ENCODE results near the gene HOXB2. TPM values are rescaled to one million over a fixed set of nuclear protein-coding genes. Genes with fewer than 3 reads are reported as not detected.

HOXB2 gene
- total RNA-seq, 1 donor from 2014 or later: 55.3 TPM

GRCh38 chr17:48520631-48521079 lies 24.3 kb downstream of the HOXB2 start:
- no peak overlapping the region for H3K4me3 ChIP-seq
- H3K9me3 ChIP-seq: no peaks in the 10 kb centered on the region
- no peaks in the 10 kb centered on the region for H3K36me3 ChIP-seq
- no peak overlapping the region for H3K27ac ChIP-seq
- no peaks in the 10 kb centered on the region for H3K4me1 ChIP-seq
- no peak for DNase-seq (ENCODE audit: low spot score in 2 of 2)
- no peak for TF ChIP-seq CTCF (IDR thresholded peaks at IDR 0.05)
- intact Hi-C loops (cut with DNase I): no loop called here
- H3K27me3 ChIP-seq: no peaks in the 10 kb centered on the region

- no peaks in the 10 kb centered on the region for H3K36me3 ChIP-seq
- no peaks in the 10 kb centered on the region for H3K4me1 ChIP-seq
- H3K27ac ChIP-seq: no peak overlapping the region
- no peak for DNase-seq (ENCODE audit: low spot score in 2 of 2)
- intact Hi-C loops (cut with DNase I): no loop called here
- no peak overlapping the region for H3K4me3 ChIP-seq
- H3K9me3 ChIP-seq: no peaks in the 10 kb centered on the region
- TF ChIP-seq CTCF (IDR thresholded peaks at IDR 0.05): no peak
- no peaks in the 10 kb centered on the region for H3K27me3 ChIP-seq
Observed at GRCh38 chr17:48519427-48519826, 25.5 kb downstream of the HOXB2 start.

- no peak for DNase-seq (ENCODE audit: low spot score in 2 of 2)
- H3K4me1 ChIP-seq: no peaks in the 10 kb centered on the region
- intact Hi-C loops (cut with DNase I): no loop called here
- H3K4me3 ChIP-seq: no peak overlapping the region
- H3K27ac ChIP-seq: no peak overlapping the region
- H3K9me3 ChIP-seq: no peaks in the 10 kb centered on the region
- TF ChIP-seq CTCF (IDR thresholded peaks at IDR 0.05): no peak
- H3K27me3 ChIP-seq: no peaks in the 10 kb centered on the region
- H3K36me3 ChIP-seq: no peaks in the 10 kb centered on the region
Observed at GRCh38 chr17:48517478-48517877, 27.4 kb downstream of the HOXB2 start.

- Histone ChIP-seq H3K4me1 (no peaks in the 10 kb centered on the region), H3K27ac (no peak overlapping the region), H3K36me3 (no peaks in the 10 kb centered on the region), H3K4me3 (no peak overlapping the region), H3K9me3 (no peaks in the 10 kb centered on the region), H3K27me3 (no peaks in the 10 kb centered on the region)
- intact Hi-C loops (cut with DNase I): no loop called here
- no peak for DNase-seq (ENCODE audit: low spot score in 2 of 2)
- no peak for TF ChIP-seq CTCF (IDR thresholded peaks at IDR 0.05)
Observed at GRCh38 chr17:48515925-48516900, 28.7 kb downstream of the HOXB2 start.

- intact Hi-C loops (cut with DNase I): no loop called here
- no peaks in the 10 kb centered on the region for H3K36me3 ChIP-seq
- H3K27ac ChIP-seq: no peak overlapping the region
- no peak for DNase-seq (ENCODE audit: low spot score in 2 of 2)
- H3K9me3 ChIP-seq: no peaks in the 10 kb centered on the region
- no peaks in the 10 kb centered on the region for H3K27me3 ChIP-seq
- H3K4me1 ChIP-seq: no peaks in the 10 kb centered on the region
- no peak overlapping the region for H3K4me3 ChIP-seq
- no peak for TF ChIP-seq CTCF (IDR thresholded peaks at IDR 0.05)
Observed at GRCh38 chr17:48514477-48514876, 30.4 kb downstream of the HOXB2 start.
